ENCODE data around the gene PIK3AP1. TPM values are rescaled to one million over a fixed set of nuclear protein-coding genes. Genes with fewer than 3 reads are reported as not detected.

The PIK3AP1 gene
- total and polyA plus RNA-seq, 2 of the 8 experiments (the other 6 are each of a cell fraction or from before 2014, with no cell fraction given), result 1.9 to 4.5 TPM

DNA sequence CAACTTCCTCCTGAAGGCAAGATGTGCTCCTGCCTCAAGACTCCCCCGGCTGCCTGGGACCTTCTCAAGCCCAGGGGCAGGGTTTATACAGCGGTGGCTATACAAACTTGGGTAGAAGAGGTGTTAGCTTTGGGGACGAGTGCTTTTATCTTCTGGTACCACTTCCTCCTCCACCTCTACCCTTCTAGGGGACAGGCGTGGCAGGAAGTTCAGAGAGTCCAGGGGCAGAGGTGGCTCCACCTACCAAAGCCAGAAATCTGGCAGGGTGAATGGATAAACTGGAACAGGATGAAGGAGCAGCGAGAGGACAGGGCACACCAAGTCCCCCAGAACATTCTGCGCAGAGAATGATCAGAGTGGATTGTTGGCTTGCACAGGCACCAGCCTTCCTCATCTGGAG, 109.5 kb downstream of the PIK3AP1 start:
- POLR2A ChIA-PET (ENCODE audit: partially characterized antibody), result no interaction called here
- no peak overlapping the region for H3K4me2 ChIP-seq (ENCODE audit: insufficient read depth in 1 of 2, low read depth in 2 of 2, low read length in 2 of 2)

More for the DNA sequence above, 109.5 kb downstream of the PIK3AP1 start:
- Histone ChIP-seq H3K23me2 (ENCODE audit: low read depth, low read length) (no peaks in the 10 kb centered on the region), H2AK5ac (ENCODE audit: low read depth, low read length) (no peak overlapping the region), H3K56ac (replicated peaks; ENCODE audit: insufficient read length, low read depth, low read length) (no peak overlapping the region), H2BK120ac (replicated peaks; ENCODE audit: low read depth, low read length) (no peak overlapping the region), H3K4me1 (replicated peaks in 1 of 4; ENCODE audit: control insufficient read depth in 3 of 4, insufficient read depth in 4 of 4, low read length in 3 of 4) (peaks cover 0 to 6% (median 2%) of the 10 kb centered on the region in 4 experiments; a peak in 3 of 7 replicates), H3K36me3 (ENCODE audit: control insufficient read depth in 2 of 4, insufficient read depth in 4 of 4, low read length in 3 of 4) (no peaks in the 10 kb centered on the region), H3K27ac (ENCODE audit: low read depth, low read length) (no peak overlapping the region), H3K23ac (ENCODE audit: insufficient read length) (no peak overlapping the region), H4K91ac (replicated peaks; ENCODE audit: insufficient read length, low read length) (no peak overlapping the region), H3K9ac (replicated peaks in 1 of 4; ENCODE audit: extremely low read depth in 1 of 4, low read depth in 3 of 4, low read length in 3 of 4) (no peak overlapping the region), H3K27me3 (replicated peaks in 1 of 4; ENCODE audit: control insufficient read depth in 3 of 4, extremely low read depth in 1 of 4, insufficient read depth in 3 of 4, low read length in 3 of 4) (no peaks in the 10 kb centered on the region), H3K4me3 (ENCODE audit: extremely low read depth in 1 of 4, insufficient read depth in 2 of 4, low read depth in 3 of 4, low read length in 4 of 4) (no peak overlapping the region), H3K4ac (replicated peaks; ENCODE audit: insufficient read length, low read depth, low read length) (no peak overlapping the region), H3K79me2 (ENCODE audit: control insufficient read depth in 1 of 2, insufficient read depth in 2 of 2, low read length in 2 of 2) (no peaks in the 10 kb centered on the region), H3K79me1 (ENCODE audit: low read depth, low read length) (no peaks in the 10 kb centered on the region), H2BK15ac (ENCODE audit: low read length) (no peak overlapping the region), H4K5ac (ENCODE audit: insufficient read length, low read depth, low read length) (no peak overlapping the region), H4K20me1 (replicated peaks in 1 of 2; ENCODE audit: control insufficient read depth in 1 of 2, insufficient read depth in 2 of 2, low read length in 2 of 2) (no peaks in the 10 kb centered on the region), H3K18ac (ENCODE audit: extremely low read depth, low read length) (no peak overlapping the region), H3K9me3 (ENCODE audit: insufficient read depth in 2 of 2, low read depth in 1 of 2, low read length in 1 of 2) (no peaks in the 10 kb centered on the region), H2BK5ac (ENCODE audit: low read depth, low read length) (no peak overlapping the region), H2AFZ (ENCODE audit: low read length) (no peak overlapping the region), H2BK12ac (ENCODE audit: low read depth, low read length) (no peak overlapping the region), H3K14ac (ENCODE audit: insufficient read length) (no peak overlapping the region), H4K8ac (ENCODE audit: extremely low read depth, insufficient read depth, low read length) (no peak overlapping the region), H2BK20ac (ENCODE audit: low read length) (no peak overlapping the region)
- 87% methylated on average over 6 of the region's 6 CpGs; no CpG with 5 or more reads in 1 of the 2 experiments for WGBS, 2 experiments (ENCODE audit: extremely low coverage in 1 of 2, insufficient coverage in 1 of 2, insufficient read length in 1 of 2, insufficient replicate concordance in 2 of 2, low coverage in 1 of 2, low lambda C conversion rate in 2 of 2, missing lambda C conversion rate in 1 of 2)
- CTCF ChIA-PET (ENCODE audit: partially characterized antibody), result interaction anchor here (0.6 kb wide), 1 partner anchor 86 kb away, joined by 3 read pairs; no protein-coding TSS in a partner anchor
- FAIRE-seq (no peak), DNase-seq (ENCODE audit: low read depth in 1 of 2, low spot score in 2 of 2) (no peak)

Measured in H1 (cell line).